Thyroid gland (tissue), 4 donors: Measurements from ENCODE around the gene LRRC41. TPM values are rescaled to one million over a fixed set of nuclear protein-coding genes. Genes with fewer than 3 reads are reported as not detected.
"Not testable (repeated sequence)": the region's sequence is repeated elsewhere in the genome, so short reads cannot be mapped to it uniquely, and the experiment has no call there.

Experiments used
- DNase-seq, 2 donors: peaks; one replicate each; pipeline ENCODE4 v3.0.0-alpha.2; 2019
- H3K27ac ChIP-seq, 3 donors: fragments of 200-600 bp; sonication (generic); 1 replicate in 2 of 3; 2 replicates in 1 of 3; pipeline ENCODE4 v1.5.1; 2016 to 2019; ENCODE audit warnings: mild to moderate bottlenecking in 1 of 3, moderate library complexity in 1 of 3
- H3K27me3 ChIP-seq: fragments of 200-600 bp; sonication (generic); one replicate; pipeline ENCODE4 v1.5.1; 2019
- H3K36me3 ChIP-seq, 2 donors: fragments of 200-600 bp; sonication (generic); one replicate each; pipeline ENCODE4 v1.5.1; 2016 to 2019
- H3K4me1 ChIP-seq, 2 donors: fragments of 200-600 bp; sonication (generic); one replicate each; pipeline ENCODE4 v1.5.1; 2017 to 2019
- H3K4me3 ChIP-seq, 3 donors: fragments of 200-600 bp; sonication (generic); replicated peaks in 1 of 3; 1 replicate in 2 of 3; 2 replicates in 1 of 3; pipeline ENCODE4 v1.5.1; 2016; ENCODE audit warnings: mild to moderate bottlenecking in 1 of 3
- H3K9me3 ChIP-seq: fragments of 200-600 bp; sonication (generic); one replicate; pipeline ENCODE4 v1.5.1; 2017
- CTCF ChIP-seq, 6 experiments: fragments of 200-600 bp in 3 of 6; fragments of 450-650 bp in 3 of 6; sonication (generic) in 3 of 6; IDR thresholded peaks; one replicate each; pipeline ENCODE4 v1.5.1; 2016 to 2019; ENCODE audit warnings: antibody characterized with exemption in 6 of 6, mild to moderate bottlenecking in 2 of 6, inconsistent platforms in 1 of 6, moderate library complexity in 1 of 6
- POLR2A ChIP-seq, 2 donors: fragments of 450-650 bp; IDR thresholded peaks; one replicate each; pipeline ENCODE4 v1.6.1; 2017; ENCODE audit warnings: antibody characterized with exemption in 2 of 2, mild to moderate bottlenecking in 2 of 2, moderate library complexity in 1 of 2
- WGBS, 2 donors: methylation state at CpG; one replicate each; pipeline ENCODE4 v1.1.5; 2017; 5-methylcytosine and 5-hydroxymethylcytosine counted together
- intact Hi-C: fragments of 100-400 bp; cut with DNase I; formaldehyde crosslinking; loops from one replicate; pipeline ENCODE4 v1.15.1; 2023
- total RNA-seq, 4 donors: library from RNA; depleted of rRNA; stranded (reverse); fragments of >200 nt; gene quantifications; one replicate each; pipeline ENCODE4 v1.2.3, GENCODE V29; 2016

LRRC41 gene
- total RNA-seq, 4 donors from 2014 or later: 73.5 to 111 (median 99.4) TPM

- Histone ChIP-seq H3K27ac (peak overlapping the region; percentile 93 to 98 (median 98)), H3K9me3 (no peaks in the 10 kb centered on the region), H3K4me1 (peaks cover 0 to 6% of the 10 kb centered on the region in 2 donors), H3K27me3 (no peaks in the 10 kb centered on the region), H3K36me3 (peaks cover 13 to 15% of the 10 kb centered on the region in 2 donors), H3K4me3 (peak overlapping the region in 1 of 3 donors; percentile 50)
- DNase-seq: peak in 1 of 2 donors; percentile 3
- 54 to 59% methylated on average over 31 of the region's 31 CpGs for WGBS, 2 donors
- intact Hi-C loops: loop anchor here (5.0 kb wide), 1 partner anchor 39 kb away; the partner anchor contains the start of genes LRRC41 and UQCRH
- no peak for TF ChIP-seq CTCF (IDR thresholded peaks at IDR 0.05)
- no peak for TF ChIP-seq POLR2A (IDR thresholded peaks at IDR 0.05)
Measured at GRCh38 chr1:46341222-46342083, 38.0 kb upstream of the LRRC41 start.

- TF ChIP-seq CTCF (IDR thresholded peaks at IDR 0.05) (peak in 4 of 6 experiments; percentile 63 to 80 (median 70)), POLR2A (IDR thresholded peaks at IDR 0.05) (peak in 1 of 2 donors; percentile 79)
- intact Hi-C loops: loop anchor here (5.0 kb wide), 1 partner anchor 38 kb away; the partner anchor contains the start of genes LRRC41 and UQCRH
- peak; percentile 96 to 97 for DNase-seq
- H3K36me3 ChIP-seq: peaks cover 11 to 15% of the 10 kb centered on the region in 2 donors
- H3K27ac ChIP-seq: peak within 1 kb of the TSS; percentile 93 to 98 (median 98)
- H3K27me3 ChIP-seq: no peaks in the 10 kb centered on the region
- no peaks in the 10 kb centered on the region for H3K9me3 ChIP-seq
- 0% methylated on average over 37 to 53 of the region's 53 CpGs for WGBS, 2 donors
- H3K4me3 ChIP-seq: peak within 1 kb of the TSS; percentile 36 to 50 (median 45)
- H3K4me1 ChIP-seq: peaks cover 0 to 6% of the 10 kb centered on the region in 2 donors
Measured at GRCh38 chr1:46340404-46341221, 37.2 kb upstream of the LRRC41 start, which contains the start of gene NSUN4. Gene NSUN4 (plus strand): TSS chr1:46340807. CDS start chr1:46340827, 20 bp downstream.

GRCh38 chr1:46337409-46337808, 34.0 kb upstream of the LRRC41 start:
- WGBS, 2 donors: 96 to 97% methylated on average over 14 of the region's 14 CpGs
- intact Hi-C loops, H3K9me3 ChIP-seq, H3K27me3 ChIP-seq, H3K4me3 ChIP-seq, H3K36me3 ChIP-seq, H3K27ac ChIP-seq, DNase-seq, H3K4me1 ChIP-seq: not testable (repeated sequence)

- Histone ChIP-seq H3K4me1 (no peaks in the 10 kb centered on the region), H3K4me3 (no peak overlapping the region), H3K27ac (no peak overlapping the region), H3K9me3 (no peaks in the 10 kb centered on the region), H3K27me3 (no peaks in the 10 kb centered on the region), H3K36me3 (no peaks in the 10 kb centered on the region)
- intact Hi-C loops: no loop called here
- WGBS, 2 donors: 96% methylated on average over 3 of the region's 3 CpGs
- DNase-seq: no peak
- no peak for TF ChIP-seq CTCF (IDR thresholded peaks at IDR 0.05)
- TF ChIP-seq POLR2A (IDR thresholded peaks at IDR 0.05): no peak
Measured at GRCh38 chr1:46335081-46335480, 31.7 kb upstream of the LRRC41 start.

- H3K27me3 ChIP-seq: no peaks in the 10 kb centered on the region
- TF ChIP-seq POLR2A (IDR thresholded peaks at IDR 0.05): no peak
- TF ChIP-seq CTCF (IDR thresholded peaks at IDR 0.05): no peak
- no peak for DNase-seq
- no peaks in the 10 kb centered on the region for H3K36me3 ChIP-seq
- 83 to 90% methylated on average over 2 of the region's 2 CpGs for WGBS, 2 donors
- no peak overlapping the region for H3K27ac ChIP-seq
- intact Hi-C loops: no loop called here
- H3K4me1 ChIP-seq: no peaks in the 10 kb centered on the region
- H3K9me3 ChIP-seq: no peaks in the 10 kb centered on the region
- no peak overlapping the region for H3K4me3 ChIP-seq
Measured at GRCh38 chr1:46334030-46334384, 30.6 kb upstream of the LRRC41 start.
